ENCODE measurements around the gene MINDY4.

DNA sequence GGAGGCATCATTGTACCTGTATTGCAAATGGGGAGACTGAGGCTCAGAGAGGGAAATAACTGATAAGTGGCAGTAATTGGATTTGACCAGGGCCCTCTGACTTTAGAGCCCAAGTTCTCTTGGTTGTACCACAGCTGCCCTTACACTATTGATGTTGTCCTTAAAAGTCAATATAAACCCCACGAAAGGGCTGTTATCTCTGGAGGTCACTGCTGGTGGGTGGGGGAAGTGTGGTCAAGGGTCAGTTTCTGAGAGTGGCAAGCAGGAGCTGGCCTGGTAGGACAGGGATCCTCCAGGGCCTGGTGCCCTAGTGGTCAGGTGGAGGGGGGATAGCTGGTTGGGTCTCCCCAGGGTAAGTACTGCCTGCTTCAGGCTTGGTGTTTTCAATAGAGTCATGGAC lies 96.3 kb downstream of the MINDY4 start:
- no peak for TF ChIP-seq EP300 (IDR thresholded peaks at IDR 0.05)
- TF ChIP-seq, protein P1, sequence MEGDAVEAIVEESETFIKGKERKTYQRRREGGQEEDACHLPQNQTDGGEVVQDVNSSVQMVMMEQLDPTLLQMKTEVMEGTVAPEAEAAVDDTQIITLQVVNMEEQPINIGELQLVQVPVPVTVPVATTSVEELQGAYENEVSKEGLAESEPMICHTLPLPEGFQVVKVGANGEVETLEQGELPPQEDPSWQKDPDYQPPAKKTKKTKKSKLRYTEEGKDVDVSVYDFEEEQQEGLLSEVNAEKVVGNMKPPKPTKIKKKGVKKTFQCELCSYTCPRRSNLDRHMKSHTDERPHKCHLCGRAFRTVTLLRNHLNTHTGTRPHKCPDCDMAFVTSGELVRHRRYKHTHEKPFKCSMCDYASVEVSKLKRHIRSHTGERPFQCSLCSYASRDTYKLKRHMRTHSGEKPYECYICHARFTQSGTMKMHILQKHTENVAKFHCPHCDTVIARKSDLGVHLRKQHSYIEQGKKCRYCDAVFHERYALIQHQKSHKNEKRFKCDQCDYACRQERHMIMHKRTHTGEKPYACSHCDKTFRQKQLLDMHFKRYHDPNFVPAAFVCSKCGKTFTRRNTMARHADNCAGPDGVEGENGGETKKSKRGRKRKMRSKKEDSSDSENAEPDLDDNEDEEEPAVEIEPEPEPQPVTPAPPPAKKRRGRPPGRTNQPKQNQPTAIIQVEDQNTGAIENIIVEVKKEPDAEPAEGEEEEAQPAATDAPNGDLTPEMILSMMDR (IDR thresholded peaks at IDR 0.05) = no peak
